Nephron (organoid): ENCODE data around the gene KLK1.
"Not testable (repeated sequence)": the region's sequence is repeated elsewhere in the genome, so short reads cannot be mapped to it uniquely, and the experiment has no call there.

Experiments used
- H3K27ac Mint-ChIP-seq, 3 experiments: 2 replicates each; pipeline ENCODE4 v1.8.0; 2020; ENCODE audit warnings: mixed read lengths in 3 of 3, mild to moderate bottlenecking in 2 of 3, moderate library complexity in 1 of 3
- H3K27me3 Mint-ChIP-seq: 2 replicates; pipeline ENCODE4 v1.8.0; 2021; ENCODE audit warnings: low read depth, mild to moderate bottlenecking, moderate library complexity, mixed read lengths
- H3K36me3 Mint-ChIP-seq: 2 replicates; pipeline ENCODE4 v1.8.0; 2020; ENCODE audit warnings: low read depth, mixed read lengths
- H3K4me1 Mint-ChIP-seq: 2 replicates; pipeline ENCODE4 v1.8.0; 2020; ENCODE audit warnings: mixed read lengths
- H3K4me3 Mint-ChIP-seq, 3 experiments: 2 replicates each; pipeline ENCODE4 v1.8.0; 2020; ENCODE audit warnings: mild to moderate bottlenecking in 3 of 3, mixed read lengths in 3 of 3, moderate library complexity in 2 of 3
- H3K9me3 Mint-ChIP-seq: 2 replicates; pipeline ENCODE4 v1.8.0; 2020; ENCODE audit warnings: mixed read lengths
- TF ChIP-seq, protein P1 (sequence below), 3 experiments: fragments of 200-600 bp; sonication (generic); IDR thresholded peaks; one replicate each; pipeline ENCODE4 v1.5.0; 2021; ENCODE audit warnings: antibody characterized with exemption in 3 of 3; ENCODE audit not compliant: unreplicated experiment in 3 of 3

Gene KLK1

DNA sequence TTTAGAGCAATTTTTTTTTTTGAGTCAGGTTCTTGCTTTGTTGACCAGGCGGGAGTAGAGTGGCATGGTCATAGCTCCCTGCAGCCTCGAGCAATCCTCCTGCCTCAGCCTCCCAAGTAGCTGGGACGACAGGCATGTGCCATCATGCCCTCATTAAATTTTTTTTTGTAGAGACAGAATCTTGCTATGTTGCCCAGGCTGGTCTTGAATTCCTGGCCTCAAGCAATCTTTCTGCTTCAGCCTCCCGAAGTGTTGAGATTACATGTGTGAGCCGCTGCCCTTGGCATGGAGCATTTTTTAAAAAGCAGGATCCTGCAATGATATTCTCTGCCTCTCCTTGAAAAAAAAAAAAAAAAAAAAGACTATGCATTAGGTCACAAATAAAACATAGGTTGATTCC lies 47.5 kb downstream of the KLK1 start:
- Mint-ChIP-seq H3K4me1 (no peaks in the 10 kb centered on the region), H3K36me3 (no peaks in the 10 kb centered on the region), H3K9me3 (peaks cover 12% of the 10 kb centered on the region), H3K27ac (no peak overlapping the region), H3K4me3 (no peak overlapping the region), H3K27me3 (peaks cover 73% of the 10 kb centered on the region)
- TF ChIP-seq, protein P1, sequence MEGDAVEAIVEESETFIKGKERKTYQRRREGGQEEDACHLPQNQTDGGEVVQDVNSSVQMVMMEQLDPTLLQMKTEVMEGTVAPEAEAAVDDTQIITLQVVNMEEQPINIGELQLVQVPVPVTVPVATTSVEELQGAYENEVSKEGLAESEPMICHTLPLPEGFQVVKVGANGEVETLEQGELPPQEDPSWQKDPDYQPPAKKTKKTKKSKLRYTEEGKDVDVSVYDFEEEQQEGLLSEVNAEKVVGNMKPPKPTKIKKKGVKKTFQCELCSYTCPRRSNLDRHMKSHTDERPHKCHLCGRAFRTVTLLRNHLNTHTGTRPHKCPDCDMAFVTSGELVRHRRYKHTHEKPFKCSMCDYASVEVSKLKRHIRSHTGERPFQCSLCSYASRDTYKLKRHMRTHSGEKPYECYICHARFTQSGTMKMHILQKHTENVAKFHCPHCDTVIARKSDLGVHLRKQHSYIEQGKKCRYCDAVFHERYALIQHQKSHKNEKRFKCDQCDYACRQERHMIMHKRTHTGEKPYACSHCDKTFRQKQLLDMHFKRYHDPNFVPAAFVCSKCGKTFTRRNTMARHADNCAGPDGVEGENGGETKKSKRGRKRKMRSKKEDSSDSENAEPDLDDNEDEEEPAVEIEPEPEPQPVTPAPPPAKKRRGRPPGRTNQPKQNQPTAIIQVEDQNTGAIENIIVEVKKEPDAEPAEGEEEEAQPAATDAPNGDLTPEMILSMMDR (IDR thresholded peaks at IDR 0.05; ENCODE audit: unreplicated experiment in 3 of 3): no peak

DNA sequence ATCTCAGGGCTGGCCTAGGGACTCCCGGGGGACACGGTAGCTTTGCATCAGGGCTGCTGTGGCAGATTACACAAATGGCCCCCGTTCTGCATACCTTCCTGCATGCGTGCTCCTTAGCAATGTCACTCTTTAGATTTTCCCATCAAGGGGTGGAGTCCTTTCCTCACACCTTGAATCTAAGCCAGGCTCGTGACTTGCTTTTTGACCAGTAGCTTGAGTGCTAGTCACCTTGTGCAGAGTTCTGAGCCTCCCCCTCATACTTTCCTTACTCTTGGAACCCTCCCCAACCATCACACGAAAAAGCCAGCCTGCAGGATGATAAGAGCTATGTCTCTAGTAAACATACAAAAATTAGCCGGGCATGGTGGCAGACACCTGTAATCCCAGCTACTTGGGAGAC lies 50.1 kb downstream of the KLK1 start:
- not testable (repeated sequence) for H3K9me3 Mint-ChIP-seq, H3K4me3 Mint-ChIP-seq, H3K36me3 Mint-ChIP-seq, H3K4me1 Mint-ChIP-seq, H3K27ac Mint-ChIP-seq
- H3K27me3 Mint-ChIP-seq: peaks cover 51% of the 10 kb centered on the region

DNA sequence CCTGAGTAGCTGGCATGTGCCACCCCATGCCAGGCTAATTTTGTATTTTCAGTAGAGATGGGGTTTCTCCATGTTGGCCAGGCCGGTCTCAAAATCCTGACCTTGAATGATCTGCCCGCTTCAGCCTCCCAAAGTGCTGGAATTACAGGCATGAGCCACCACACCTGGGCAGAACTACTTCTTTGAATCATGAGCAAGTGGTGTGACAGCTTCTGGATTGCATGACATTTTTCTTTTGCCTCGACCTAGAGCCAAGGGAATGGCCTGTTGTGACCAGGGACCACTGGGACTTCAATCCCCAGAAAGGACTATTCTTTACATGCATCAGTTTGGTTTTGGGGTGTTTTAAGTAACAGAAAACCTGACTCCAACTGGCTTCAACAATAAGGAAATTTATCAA lies 50.7 kb downstream of the KLK1 start:
- not testable (repeated sequence) for H3K4me3 Mint-ChIP-seq, H3K4me1 Mint-ChIP-seq
- peaks cover 45% of the 10 kb centered on the region for H3K27me3 Mint-ChIP-seq

DNA sequence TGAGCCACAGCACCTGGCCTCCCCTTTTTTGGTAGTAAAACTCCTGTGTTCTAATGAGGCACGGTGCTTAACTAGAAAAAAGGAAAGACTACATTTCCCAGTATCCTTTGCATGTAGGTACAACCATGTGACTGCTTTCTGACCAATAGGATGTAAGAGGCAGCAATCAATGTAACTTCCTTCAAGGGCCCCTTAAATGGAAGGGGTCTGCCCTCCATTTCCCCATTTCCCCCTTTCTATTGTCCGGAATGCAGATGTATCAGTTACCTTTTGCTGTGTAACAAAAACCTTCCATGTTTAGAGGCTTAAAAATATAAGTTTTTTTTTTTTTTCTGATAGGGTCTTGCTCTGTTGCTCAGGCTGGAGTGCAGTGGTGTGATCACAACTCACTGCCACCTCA lies 51.1 kb downstream of the KLK1 start:
- H3K27me3 Mint-ChIP-seq: peaks cover 42% of the 10 kb centered on the region
- TF ChIP-seq, protein P1 (IDR thresholded peaks at IDR 0.05; ENCODE audit: unreplicated experiment in 3 of 3): no peak
- peaks cover 2% of the 10 kb centered on the region for H3K9me3 Mint-ChIP-seq
- no peak overlapping the region for H3K27ac Mint-ChIP-seq
- no peaks in the 10 kb centered on the region for H3K4me1 Mint-ChIP-seq
- H3K4me3 Mint-ChIP-seq: no peak overlapping the region
- H3K36me3 Mint-ChIP-seq: no peaks in the 10 kb centered on the region

More for the DNA sequence above, 50.7 kb downstream of the KLK1 start:
- H3K9me3 Mint-ChIP-seq, H3K36me3 Mint-ChIP-seq, H3K27ac Mint-ChIP-seq: not testable (repeated sequence)

DNA sequence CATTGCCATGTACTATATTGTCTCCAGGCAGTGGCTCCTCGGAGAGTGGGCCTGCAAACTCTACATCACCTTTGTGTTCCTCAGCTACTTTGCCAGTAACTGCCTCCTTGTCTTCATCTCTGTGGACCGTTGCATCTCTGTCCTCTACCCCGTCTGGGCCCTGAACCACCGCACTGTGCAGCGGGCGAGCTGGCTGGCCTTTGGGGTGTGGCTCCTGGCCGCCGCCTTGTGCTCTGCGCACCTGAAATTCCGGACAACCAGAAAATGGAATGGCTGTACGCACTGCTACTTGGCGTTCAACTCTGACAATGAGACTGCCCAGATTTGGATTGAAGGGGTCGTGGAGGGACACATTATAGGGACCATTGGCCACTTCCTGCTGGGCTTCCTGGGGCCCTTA lies 52.7 kb downstream of the KLK1 start:
- Mint-ChIP-seq H3K27me3 (peaks cover 38% of the 10 kb centered on the region), H3K36me3 (no peaks in the 10 kb centered on the region), H3K4me3 (no peak overlapping the region), H3K4me1 (no peaks in the 10 kb centered on the region), H3K27ac (no peak overlapping the region), H3K9me3 (peaks cover 2% of the 10 kb centered on the region)
- TF ChIP-seq, protein P1 (IDR thresholded peaks at IDR 0.05; ENCODE audit: unreplicated experiment in 3 of 3): no peak

DNA sequence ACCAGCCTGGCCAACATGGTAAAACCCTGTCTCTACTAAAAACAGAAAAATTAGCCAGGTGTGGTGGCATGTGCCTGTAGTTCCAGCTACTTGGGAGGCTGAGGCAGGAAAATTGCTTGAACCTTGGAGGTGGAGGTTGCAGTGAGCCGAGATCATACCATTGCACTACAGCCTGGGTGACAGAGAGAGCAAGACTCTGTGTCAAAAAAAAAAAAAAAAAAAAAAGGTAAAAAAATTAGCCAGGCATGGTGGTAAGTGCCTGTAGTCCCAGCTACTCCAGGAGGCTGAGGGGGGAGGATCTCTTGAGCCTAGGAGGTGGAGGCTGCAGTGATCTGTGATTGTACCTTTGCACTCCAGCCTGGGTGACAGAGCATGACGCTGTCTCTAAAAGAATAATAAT lies 53.4 kb downstream of the KLK1 start, which contains the start of gene GPR32:
GPR32 (plus strand) TSS at position 301 of the 400 bp plus-strand sequence. CDS start 137 bp downstream, outside the sequence.
- not testable (repeated sequence) for H3K4me1 Mint-ChIP-seq, H3K36me3 Mint-ChIP-seq, H3K4me3 Mint-ChIP-seq, H3K27ac Mint-ChIP-seq, H3K9me3 Mint-ChIP-seq
- peaks cover 30% of the 10 kb centered on the region for H3K27me3 Mint-ChIP-seq
